Spleen (tissue), 7 donors: ENCODE measurements around the gene EIPR1.

Experiments used
- CTCF ChIP-seq, 11 experiments: fragments of 200-600 bp in 7 of 11; fragments of 450-650 bp in 4 of 11; sonication (generic) in 4 of 11; IDR thresholded peaks in 8 of 11; conservative IDR thresholded peaks in 3 of 11; 1 replicate in 7 of 11; 2 replicates in 4 of 11; pipeline versions ENCODE4 v1.4.0 to v1.8.0; 2016 to 2021; ENCODE audit warnings: antibody characterized with exemption in 11 of 11, inconsistent platforms in 4 of 11, mild to moderate bottlenecking in 1 of 11
- POLR2A ChIP-seq, 3 donors: fragments of 450-650 bp; IDR thresholded peaks; one replicate each; pipeline ENCODE4 v1.5.1; 2017; ENCODE audit warnings: antibody characterized with exemption in 3 of 3, mild to moderate bottlenecking in 1 of 3
- donor health status: DM: no; HTN: no; CAD: no; lungs with moderate emphysema.
- donor health status: DM: no; HTN: no; CAD: no.
- donor health status: DM: no; HTN: no; CAD: no.

DNA sequence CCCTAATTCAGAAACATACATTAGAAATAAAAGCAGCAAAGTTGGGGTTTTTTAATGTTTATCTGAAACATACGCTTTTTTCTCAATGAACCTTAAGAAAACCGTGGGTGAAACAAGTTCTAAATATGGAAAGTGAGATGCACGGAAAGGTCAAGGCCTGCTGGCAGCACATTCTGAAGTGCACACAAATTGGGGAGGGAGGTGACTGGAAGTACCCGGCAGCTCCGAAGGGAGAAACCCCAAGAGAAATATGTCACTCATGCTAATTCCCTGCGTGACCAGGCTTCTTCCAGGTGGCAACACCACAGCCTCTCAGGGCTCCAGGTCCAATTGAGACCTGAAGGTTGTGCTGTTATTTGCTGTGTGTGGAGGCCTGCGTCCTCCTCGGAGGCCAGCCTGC is 45.5 kb downstream of the EIPR1 start:
- TF ChIP-seq CTCF (IDR thresholded peaks at IDR 0.05 in 8 of 11, conservative IDR thresholded peaks at IDR 0.05 in 3 of 11) (no peak), POLR2A (IDR thresholded peaks at IDR 0.05) (no peak)
